ENCODE measurements around the gene ATP1A4. TPM values are rescaled to one million over a fixed set of nuclear protein-coding genes. Genes with fewer than 3 reads are reported as not detected.

The ATP1A4 gene
- total and polyA plus RNA-seq, 2 of the 13 experiments (the other 11 are each of a cell fraction or from before 2014, with no cell fraction given) = not detected

DNA sequence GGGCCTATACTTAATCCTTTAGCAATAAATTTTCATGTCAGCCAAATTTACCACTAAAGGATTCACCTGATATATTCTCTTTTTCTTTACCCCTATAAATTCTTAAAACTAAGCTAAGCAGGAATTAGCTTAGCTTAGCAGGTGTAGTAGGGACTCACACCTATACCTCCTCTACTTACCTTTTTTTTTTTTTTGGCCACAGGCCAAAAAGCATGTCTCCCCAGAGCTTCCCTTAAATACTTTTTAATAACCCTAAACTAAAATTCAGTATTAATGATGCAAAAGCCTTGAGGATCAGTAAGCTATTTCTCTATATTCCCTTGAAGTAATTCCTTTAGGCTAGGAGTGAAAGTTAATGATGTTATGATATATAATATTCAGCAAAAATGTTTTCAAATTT is 77.0 kb downstream of the ATP1A4 start:
- Histone ChIP-seq H3K4me3 (replicated peaks in 1 of 3; ENCODE audit: insufficient read depth in 1 of 3, low read depth in 2 of 3, low read length in 3 of 3) (no peak overlapping the region), H3K4me2 (ENCODE audit: low read depth, low read length) (no peak overlapping the region), H3K27me3 (ENCODE audit: control insufficient read depth in 1 of 2, insufficient read depth in 2 of 2, low read length in 2 of 2) (no peaks in the 10 kb centered on the region), H3K4me1 (ENCODE audit: insufficient read depth, low read length) (no peaks in the 10 kb centered on the region), H2AFZ (ENCODE audit: low read length) (no peak overlapping the region), H3K9me3 (ENCODE audit: low read length) (no peaks in the 10 kb centered on the region), H3K36me3 (replicated peaks in 1 of 2; ENCODE audit: control insufficient read depth in 1 of 2, insufficient read depth in 2 of 2, low read length in 2 of 2) (peaks cover 35 to 94% of the 10 kb centered on the region in 2 experiments), H3K79me2 (ENCODE audit: insufficient read depth, low read length) (no peaks in the 10 kb centered on the region), H3K9ac (ENCODE audit: insufficient read depth, low read depth, low read length) (no peak overlapping the region), H4K20me1 (ENCODE audit: insufficient read depth, low read length) (no peaks in the 10 kb centered on the region), H3K27ac (ENCODE audit: extremely low read length, insufficient read depth, low read length) (no peak overlapping the region)
- no peak for DNase-seq (ENCODE audit: low spot score)
- CTCF ChIA-PET (ENCODE audit: low intra/inter-chr PET ratio, low total read pairs) = no interaction called here
- POLR2A ChIA-PET = interaction anchor here (1.4 to 1.6 kb wide), 2 partner anchors 34 to 129 kb away, joined by 3 read pairs; partner anchors contain the start of gene DCAF8
- TF ChIP-seq, protein P1, sequence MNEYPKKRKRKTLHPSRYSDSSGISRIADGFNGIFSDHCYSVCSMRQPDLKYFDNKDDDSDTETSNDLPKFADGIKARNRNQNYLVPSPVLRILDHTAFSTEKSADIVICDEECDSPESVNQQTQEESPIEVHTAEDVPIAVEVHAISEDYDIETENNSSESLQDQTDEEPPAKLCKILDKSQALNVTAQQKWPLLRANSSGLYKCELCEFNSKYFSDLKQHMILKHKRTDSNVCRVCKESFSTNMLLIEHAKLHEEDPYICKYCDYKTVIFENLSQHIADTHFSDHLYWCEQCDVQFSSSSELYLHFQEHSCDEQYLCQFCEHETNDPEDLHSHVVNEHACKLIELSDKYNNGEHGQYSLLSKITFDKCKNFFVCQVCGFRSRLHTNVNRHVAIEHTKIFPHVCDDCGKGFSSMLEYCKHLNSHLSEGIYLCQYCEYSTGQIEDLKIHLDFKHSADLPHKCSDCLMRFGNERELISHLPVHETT (CRISPR knock-in tag; conservative IDR thresholded peaks at IDR 0.05) = no peak
- no peak for TF ChIP-seq ZNF180 (CRISPR knock-in tag; IDR thresholded peaks at IDR 0.05; ENCODE audit: borderline replicate concordance, low read depth)
- TF ChIP-seq MBD4 (IDR thresholded peaks at IDR 0.05; ENCODE audit: borderline replicate concordance, low read length) = no peak
- no peak for TF ChIP-seq SMAD9 (CRISPR knock-in tag; IDR thresholded peaks at IDR 0.05)
- TF ChIP-seq HCFC1 (IDR thresholded peaks at IDR 0.05; ENCODE audit: low read depth, low read length) = no peak
- no peak for TF ChIP-seq NPAS2 (CRISPR knock-in tag; IDR thresholded peaks at IDR 0.05; ENCODE audit: borderline replicate concordance)
- TF ChIP-seq ZBTB1 (CRISPR knock-in tag; IDR thresholded peaks at IDR 0.05; ENCODE audit: borderline replicate concordance) = no peak
- TF ChIP-seq ZNF619 (CRISPR knock-in tag; IDR thresholded peaks at IDR 0.05) = no peak
- TF ChIP-seq ARNT2 (CRISPR knock-in tag; IDR thresholded peaks at IDR 0.05; ENCODE audit: low read depth) = no peak
- no peak for TF ChIP-seq EEA1 (CRISPR knock-in tag; IDR thresholded peaks at IDR 0.05; ENCODE audit: borderline replicate concordance)
- TF ChIP-seq, protein P2, sequence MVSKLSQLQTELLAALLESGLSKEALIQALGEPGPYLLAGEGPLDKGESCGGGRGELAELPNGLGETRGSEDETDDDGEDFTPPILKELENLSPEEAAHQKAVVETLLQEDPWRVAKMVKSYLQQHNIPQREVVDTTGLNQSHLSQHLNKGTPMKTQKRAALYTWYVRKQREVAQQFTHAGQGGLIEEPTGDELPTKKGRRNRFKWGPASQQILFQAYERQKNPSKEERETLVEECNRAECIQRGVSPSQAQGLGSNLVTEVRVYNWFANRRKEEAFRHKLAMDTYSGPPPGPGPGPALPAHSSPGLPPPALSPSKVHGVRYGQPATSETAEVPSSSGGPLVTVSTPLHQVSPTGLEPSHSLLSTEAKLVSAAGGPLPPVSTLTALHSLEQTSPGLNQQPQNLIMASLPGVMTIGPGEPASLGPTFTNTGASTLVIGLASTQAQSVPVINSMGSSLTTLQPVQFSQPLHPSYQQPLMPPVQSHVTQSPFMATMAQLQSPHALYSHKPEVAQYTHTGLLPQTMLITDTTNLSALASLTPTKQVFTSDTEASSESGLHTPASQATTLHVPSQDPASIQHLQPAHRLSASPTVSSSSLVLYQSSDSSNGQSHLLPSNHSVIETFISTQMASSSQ (IDR thresholded peaks at IDR 0.05; ENCODE audit: low read depth) = no peak
- TF ChIP-seq, protein P2 (CRISPR knock-in tag; IDR thresholded peaks at IDR 0.05; ENCODE audit: borderline replicate concordance) = no peak
- TF ChIP-seq, protein P3, sequence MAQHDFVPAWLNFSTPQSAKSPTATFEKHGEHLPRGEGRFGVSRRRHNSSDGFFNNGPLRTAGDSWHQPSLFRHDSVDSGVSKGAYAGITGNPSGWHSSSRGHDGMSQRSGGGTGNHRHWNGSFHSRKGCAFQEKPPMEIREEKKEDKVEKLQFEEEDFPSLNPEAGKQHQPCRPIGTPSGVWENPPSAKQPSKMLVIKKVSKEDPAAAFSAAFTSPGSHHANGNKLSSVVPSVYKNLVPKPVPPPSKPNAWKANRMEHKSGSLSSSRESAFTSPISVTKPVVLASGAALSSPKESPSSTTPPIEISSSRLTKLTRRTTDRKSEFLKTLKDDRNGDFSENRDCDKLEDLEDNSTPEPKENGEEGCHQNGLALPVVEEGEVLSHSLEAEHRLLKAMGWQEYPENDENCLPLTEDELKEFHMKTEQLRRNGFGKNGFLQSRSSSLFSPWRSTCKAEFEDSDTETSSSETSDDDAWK (CRISPR knock-in tag; IDR thresholded peaks at IDR 0.05) = no peak
- TF ChIP-seq ZFY (CRISPR knock-in tag; IDR thresholded peaks at IDR 0.05) = no peak
- no peak for TF ChIP-seq ZNF558 (CRISPR knock-in tag; IDR thresholded peaks at IDR 0.05; ENCODE audit: borderline replicate concordance)
- TF ChIP-seq MIER2 (CRISPR knock-in tag; IDR thresholded peaks at IDR 0.05) = no peak
- in situ Hi-C loops (cut with HindIII; ENCODE audit: extremely low pct_ligation_motif_present, low pct_unique_long_range_greater_than_20kb) (no loop called here), intact Hi-C loops (cut with micrococcal nuclease; ENCODE audit: unreplicated experiment) (no loop called here)
- ATAC-seq = no peak
- no TSS peak for BruUV-seq (replicated peaks)
- no peak for FAIRE-seq

Measured in HepG2 (cell line).